ENCODE measurements around the gene GOLGA6D.

- no peak for TF ChIP-seq CSDC2 (CRISPR knock-in tag; IDR thresholded peaks at IDR 0.05)
- TF ChIP-seq PATZ1 (CRISPR knock-in tag; IDR thresholded peaks at IDR 0.05; ENCODE audit: borderline replicate concordance): no peak
- no peak for TF ChIP-seq ZFP3 (CRISPR knock-in tag; IDR thresholded peaks at IDR 0.05)
- TF ChIP-seq POU6F1 (CRISPR knock-in tag; IDR thresholded peaks at IDR 0.05; ENCODE audit: borderline replicate concordance, low read depth): no peak
- no peak for TF ChIP-seq ZNF70 (CRISPR knock-in tag; IDR thresholded peaks at IDR 0.05)
- TF ChIP-seq TOX (CRISPR knock-in tag; IDR thresholded peaks at IDR 0.05; ENCODE audit: borderline replicate concordance): no peak
- TF ChIP-seq ESRRG (CRISPR knock-in tag; IDR thresholded peaks at IDR 0.05): no peak
- no peak for TF ChIP-seq PPARA (CRISPR knock-in tag; IDR thresholded peaks at IDR 0.05; ENCODE audit: borderline replicate concordance)
- no peak for TF ChIP-seq ZNF8 (CRISPR knock-in tag; IDR thresholded peaks at IDR 0.05)
- no peak for TF ChIP-seq RARB (CRISPR knock-in tag; IDR thresholded peaks at IDR 0.05)
- no peak for TF ChIP-seq ARNTL (CRISPR knock-in tag; IDR thresholded peaks at IDR 0.05; ENCODE audit: borderline replicate concordance, low read depth)
Observed at GRCh38 chr15:75235051-75235673, 47.5 kb upstream of the GOLGA6D start.
